ENCODE results near the gene TMX1.
"Not testable (repeated sequence)": the region's sequence is repeated elsewhere in the genome, so short reads cannot be mapped to it uniquely, and the experiment has no call there.

The TMX1 gene

DNA sequence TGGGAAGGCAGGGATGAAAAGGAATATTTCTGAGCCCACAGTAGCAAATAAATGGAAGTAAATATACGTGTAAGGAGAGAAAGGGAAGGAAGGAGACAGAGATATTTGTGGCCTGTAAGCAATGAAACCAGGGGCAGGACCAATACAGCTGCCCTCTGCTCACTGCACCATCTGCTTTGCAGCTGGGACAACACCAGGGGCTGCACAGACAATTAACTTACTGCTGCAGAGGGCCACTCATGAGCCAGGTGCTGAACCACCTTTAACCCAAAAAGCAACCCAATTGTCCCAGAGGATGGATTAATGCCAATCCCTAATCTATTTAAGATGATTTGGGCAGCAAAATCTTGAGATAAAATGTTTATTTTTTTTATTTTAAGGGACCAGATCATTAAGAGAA, 30.6 kb upstream of the TMX1 start:
- DNase-seq (ENCODE audit: low read depth, low spot score) = no peak
- Histone ChIP-seq H3K36me3 (ENCODE audit: insufficient read depth, low read length) (no peaks in the 10 kb centered on the region), H3K9me3 (ENCODE audit: low read depth, low read length) (no peaks in the 10 kb centered on the region), H3K27ac (no peak overlapping the region), H3K4me3 (no peak overlapping the region), H3K9ac (ENCODE audit: insufficient read length) (no peak overlapping the region)
- no peak for TF ChIP-seq POLR2AphosphoS5 (IDR thresholded peaks at IDR 0.05; ENCODE audit: borderline replicate concordance, low read depth, low read length)
- TF ChIP-seq FOXP2 (optimal IDR thresholded peaks at IDR 0.05; ENCODE audit: control extremely low read depth, extremely low read length, insufficient read depth) = no peak
- TF ChIP-seq EZH2 (IDR thresholded peaks at IDR 0.05) = no peak

- H3K4me3 ChIP-seq = no peak overlapping the region
- no peak overlapping the region for H3K9ac ChIP-seq (ENCODE audit: insufficient read length)
- no peak for DNase-seq (ENCODE audit: low read depth, low spot score)
- no peaks in the 10 kb centered on the region for H3K9me3 ChIP-seq (ENCODE audit: low read depth, low read length)
- no peak overlapping the region for H3K27ac ChIP-seq
- TF ChIP-seq POLR2AphosphoS5 (IDR thresholded peaks at IDR 0.05; ENCODE audit: borderline replicate concordance, low read depth, low read length) (no peak), EZH2 (IDR thresholded peaks at IDR 0.05) (no peak), FOXP2 (optimal IDR thresholded peaks at IDR 0.05; ENCODE audit: control extremely low read depth, extremely low read length, insufficient read depth) (no peak)
- no peaks in the 10 kb centered on the region for H3K36me3 ChIP-seq (ENCODE audit: insufficient read depth, low read length)
Observed at GRCh38 chr14:51210594-51210993, 29.5 kb upstream of the TMX1 start.

DNA sequence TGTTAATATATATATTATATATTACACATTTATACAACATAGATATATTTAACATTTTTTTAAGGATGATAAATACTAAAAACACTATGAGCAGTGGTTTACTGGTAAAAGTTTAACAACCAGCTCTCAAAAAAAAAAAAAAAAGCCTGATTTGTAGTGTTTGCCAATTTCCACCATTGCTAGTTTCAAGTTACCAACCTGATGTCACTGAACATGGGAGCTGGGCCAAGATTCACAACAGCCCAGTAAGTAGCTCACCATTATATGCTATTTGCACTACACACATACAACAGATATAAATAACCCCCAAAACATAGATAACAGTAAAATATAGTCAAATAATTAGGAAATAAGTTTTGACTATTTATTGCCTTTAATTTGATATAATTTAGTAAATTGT, 28.9 kb upstream of the TMX1 start:
- TF ChIP-seq FOXP2 (optimal IDR thresholded peaks at IDR 0.05; ENCODE audit: control extremely low read depth, extremely low read length, insufficient read depth) (no peak), POLR2AphosphoS5 (IDR thresholded peaks at IDR 0.05; ENCODE audit: borderline replicate concordance, low read depth, low read length) (no peak), EZH2 (IDR thresholded peaks at IDR 0.05) (no peak)
- H3K9me3 ChIP-seq (ENCODE audit: low read depth, low read length) = no peaks in the 10 kb centered on the region
- no peak overlapping the region for H3K27ac ChIP-seq
- no peaks in the 10 kb centered on the region for H3K36me3 ChIP-seq (ENCODE audit: insufficient read depth, low read length)
- no peak overlapping the region for H3K4me3 ChIP-seq
- no peak overlapping the region for H3K9ac ChIP-seq (ENCODE audit: insufficient read length)
- no peak for DNase-seq (ENCODE audit: low read depth, low spot score)

- Histone ChIP-seq H3K36me3 (ENCODE audit: insufficient read depth, low read length) (no peaks in the 10 kb centered on the region), H3K4me3 (no peak overlapping the region), H3K9me3 (ENCODE audit: low read depth, low read length) (no peaks in the 10 kb centered on the region), H3K27ac (no peak overlapping the region), H3K9ac (ENCODE audit: insufficient read length) (no peak overlapping the region)
- TF ChIP-seq POLR2AphosphoS5 (IDR thresholded peaks at IDR 0.05; ENCODE audit: borderline replicate concordance, low read depth, low read length) (no peak), EZH2 (IDR thresholded peaks at IDR 0.05) (no peak), FOXP2 (optimal IDR thresholded peaks at IDR 0.05; ENCODE audit: control extremely low read depth, extremely low read length, insufficient read depth) (no peak)
- no peak for DNase-seq (ENCODE audit: low read depth, low spot score)
Observed at GRCh38 chr14:51216602-51217001, 23.4 kb upstream of the TMX1 start.

DNA sequence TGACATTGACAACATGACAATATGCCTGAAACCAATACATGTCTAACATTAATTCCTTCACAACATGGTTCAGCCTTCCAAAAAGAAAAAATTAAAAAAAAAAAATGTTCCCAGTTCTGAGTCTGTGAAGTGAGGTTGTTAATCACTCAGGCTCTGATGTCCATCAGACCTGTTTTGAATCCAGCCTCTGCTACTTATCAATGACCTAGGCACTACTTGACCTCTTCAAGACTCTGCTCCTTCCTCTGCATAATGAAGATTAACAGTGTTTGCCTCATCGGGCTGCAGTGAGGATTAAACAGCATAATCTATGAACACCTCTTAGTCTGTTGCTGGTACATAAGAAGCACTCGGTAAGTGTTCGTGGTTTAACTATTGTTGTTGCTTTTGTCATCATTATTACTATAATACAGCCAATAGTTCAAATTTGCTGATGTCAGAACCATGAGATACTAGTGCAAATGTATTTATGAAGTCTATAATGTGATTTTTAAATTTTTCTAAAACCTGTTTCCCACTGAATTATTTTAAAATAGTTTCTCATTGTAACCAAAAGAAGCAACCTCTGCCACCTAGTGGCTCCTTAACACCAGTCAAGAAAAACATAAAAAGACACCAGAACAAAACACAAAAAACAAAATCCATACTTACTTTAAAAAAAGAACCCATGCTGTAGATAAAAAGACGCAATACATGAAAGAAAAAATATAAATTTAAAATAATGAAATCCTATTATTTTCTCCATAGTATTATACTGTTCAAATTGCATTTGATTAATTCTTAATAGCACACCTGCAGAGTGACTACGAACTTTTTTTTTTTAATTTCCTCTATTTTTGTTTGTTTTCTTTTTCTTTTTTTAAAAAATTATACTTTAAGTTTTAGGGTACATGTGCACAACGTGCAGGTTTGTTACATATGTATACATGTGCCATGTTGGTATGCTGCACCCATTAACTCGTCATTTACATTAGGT, 20.3 kb upstream of the TMX1 start:
- H3K36me3 ChIP-seq (ENCODE audit: insufficient read depth, low read length) = no peaks in the 10 kb centered on the region
- no peak overlapping the region for H3K9ac ChIP-seq (ENCODE audit: insufficient read length)
- H3K9me3 ChIP-seq (ENCODE audit: low read depth, low read length) = no peaks in the 10 kb centered on the region
- no peak overlapping the region for H3K4me3 ChIP-seq
- TF ChIP-seq POLR2AphosphoS5 (IDR thresholded peaks at IDR 0.05; ENCODE audit: borderline replicate concordance, low read depth, low read length) (no peak), FOXP2 (optimal IDR thresholded peaks at IDR 0.05; ENCODE audit: control extremely low read depth, extremely low read length, insufficient read depth) (no peak), EZH2 (IDR thresholded peaks at IDR 0.05) (no peak)
- H3K27ac ChIP-seq = no peak overlapping the region
- DNase-seq (ENCODE audit: low read depth, low spot score) = no peak

DNA sequence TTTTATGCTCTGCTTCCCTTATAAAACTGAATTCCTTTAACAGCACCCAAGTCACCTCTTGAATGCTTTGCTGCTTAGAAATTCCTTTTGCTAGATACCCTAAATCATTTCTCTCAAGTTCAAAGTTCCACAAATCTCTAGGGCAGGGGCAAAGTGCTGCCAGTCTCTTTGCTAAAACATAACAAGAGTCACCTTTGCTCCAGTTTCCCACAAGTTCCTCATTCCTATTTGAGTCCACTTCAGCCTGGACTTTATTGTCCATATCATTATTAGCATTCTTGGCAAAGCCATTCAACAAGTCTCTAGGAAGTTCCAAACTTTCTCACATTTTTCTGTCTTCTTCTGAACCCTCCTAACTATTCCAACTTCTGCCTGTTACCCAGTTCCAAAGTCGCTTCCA, 16.6 kb upstream of the TMX1 start:
- not testable (repeated sequence) for DNase-seq (ENCODE audit: low read depth, low spot score); H3K27ac ChIP-seq; H3K9ac ChIP-seq (ENCODE audit: insufficient read length); H3K9me3 ChIP-seq (ENCODE audit: low read depth, low read length); H3K36me3 ChIP-seq (ENCODE audit: insufficient read depth, low read length); H3K4me3 ChIP-seq

DNA sequence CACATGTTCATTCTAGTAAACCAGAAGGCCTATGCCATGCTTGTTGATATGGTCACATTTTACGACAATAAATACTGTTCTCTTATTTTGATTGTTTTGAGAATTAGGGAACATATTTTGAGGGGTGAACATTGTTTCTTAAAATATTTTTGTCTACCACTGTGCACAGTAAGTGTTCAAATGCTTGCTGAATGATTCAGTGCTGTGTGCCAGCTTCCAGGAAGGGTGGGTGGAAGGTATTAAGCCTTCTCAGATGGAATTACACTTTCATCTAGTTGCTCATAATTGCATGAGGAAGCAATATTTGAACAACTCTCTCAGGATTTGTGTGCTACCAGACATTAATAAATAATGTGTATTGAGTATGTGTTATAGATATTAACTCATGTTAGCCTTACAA, 15.5 kb upstream of the TMX1 start:
- TF ChIP-seq FOXP2 (optimal IDR thresholded peaks at IDR 0.05; ENCODE audit: control extremely low read depth, extremely low read length, insufficient read depth) = no peak
- no peak for TF ChIP-seq POLR2AphosphoS5 (IDR thresholded peaks at IDR 0.05; ENCODE audit: borderline replicate concordance, low read depth, low read length)
- TF ChIP-seq EZH2 (IDR thresholded peaks at IDR 0.05) = no peak
- H3K9ac ChIP-seq (ENCODE audit: insufficient read length) = no peak overlapping the region
- no peak for DNase-seq (ENCODE audit: low read depth, low spot score)
- H3K9me3 ChIP-seq (ENCODE audit: low read depth, low read length) = no peaks in the 10 kb centered on the region
- no peak overlapping the region for H3K4me3 ChIP-seq
- no peak overlapping the region for H3K27ac ChIP-seq
- H3K36me3 ChIP-seq (ENCODE audit: insufficient read depth, low read length) = no peaks in the 10 kb centered on the region

GRCh38 chr14:51225751-51226150, 14.3 kb upstream of the TMX1 start:
- Histone ChIP-seq H3K9ac (ENCODE audit: insufficient read length) (no peak overlapping the region), H3K36me3 (ENCODE audit: insufficient read depth, low read length) (no peaks in the 10 kb centered on the region), H3K27ac (no peak overlapping the region), H3K4me3 (no peak overlapping the region), H3K9me3 (ENCODE audit: low read depth, low read length) (no peaks in the 10 kb centered on the region)
- TF ChIP-seq FOXP2 (optimal IDR thresholded peaks at IDR 0.05; ENCODE audit: control extremely low read depth, extremely low read length, insufficient read depth) (no peak), EZH2 (IDR thresholded peaks at IDR 0.05) (no peak), POLR2AphosphoS5 (IDR thresholded peaks at IDR 0.05; ENCODE audit: borderline replicate concordance, low read depth, low read length) (no peak)
- no peak for DNase-seq (ENCODE audit: low read depth, low spot score)

DNA sequence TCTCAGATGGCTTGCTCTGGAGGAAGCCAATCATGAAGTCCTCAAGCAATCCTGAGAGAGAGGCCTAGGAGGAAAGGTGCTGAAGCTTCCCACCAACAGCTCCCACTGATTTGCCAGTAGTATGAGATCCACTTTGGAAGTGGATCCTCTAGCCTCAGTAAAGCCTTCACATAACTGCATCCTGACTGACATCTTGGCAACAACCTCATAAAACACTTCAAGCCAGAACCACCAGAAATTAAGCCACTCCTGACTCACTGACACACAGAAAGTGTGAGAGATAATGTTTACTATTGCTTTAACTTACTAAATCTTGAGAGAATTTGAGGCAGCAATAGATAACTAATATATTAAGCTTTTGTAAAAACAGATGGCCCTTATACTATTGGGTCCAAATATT, 11.7 kb upstream of the TMX1 start:
- Histone ChIP-seq H3K36me3 (ENCODE audit: insufficient read depth, low read length) (no peaks in the 10 kb centered on the region), H3K4me3 (no peak overlapping the region), H3K27ac (no peak overlapping the region), H3K9me3 (ENCODE audit: low read depth, low read length) (no peaks in the 10 kb centered on the region), H3K9ac (ENCODE audit: insufficient read length) (no peak overlapping the region)
- DNase-seq (ENCODE audit: low read depth, low spot score) = no peak
- TF ChIP-seq EZH2 (IDR thresholded peaks at IDR 0.05) (no peak), FOXP2 (optimal IDR thresholded peaks at IDR 0.05; ENCODE audit: control extremely low read depth, extremely low read length, insufficient read depth) (no peak), POLR2AphosphoS5 (IDR thresholded peaks at IDR 0.05; ENCODE audit: borderline replicate concordance, low read depth, low read length) (no peak)

Measured in SK-N-MC (cell line).